Vagina (tissue), 2 donors: ENCODE results near the gene PRPF6. TPM values are rescaled to one million over a fixed set of nuclear protein-coding genes. Genes with fewer than 3 reads are reported as not detected.

Source experiments
- DNase-seq, 2 donors: peaks; one replicate each; pipeline ENCODE4 v3.0.0-alpha.2; 2017; ENCODE audit errors: extremely low spot score in 2 of 2
- H3K27ac ChIP-seq: fragments of 200-600 bp; sonication (generic); one replicate; pipeline ENCODE4 v1.5.1; 2019
- H3K27me3 ChIP-seq: fragments of 200-600 bp; sonication (generic); one replicate; pipeline ENCODE4 v1.5.1; 2019
- H3K36me3 ChIP-seq, 2 donors: fragments of 200-600 bp; sonication (generic); one replicate each; pipeline ENCODE4 v1.5.1; 2017 to 2019
- H3K4me1 ChIP-seq: fragments of 200-600 bp; sonication (generic); one replicate; pipeline ENCODE4 v1.5.1; 2019
- H3K4me3 ChIP-seq, 2 donors: fragments of 200-600 bp; sonication (generic); 1 replicate in 1 of 2; 2 replicates in 1 of 2; pipeline ENCODE4 v1.5.1; 2016 to 2019
- H3K9me3 ChIP-seq: fragments of 200-600 bp; sonication (generic); one replicate; pipeline ENCODE4 v1.5.1; 2019
- POLR2A ChIP-seq, 2 donors: fragments of 450-650 bp; IDR thresholded peaks; one replicate each; pipeline ENCODE4 v1.6.1; 2017; ENCODE audit warnings: antibody characterized with exemption in 2 of 2, mild to moderate bottlenecking in 2 of 2, moderate library complexity in 2 of 2
- POLR2AphosphoS5 ChIP-seq, 2 donors: sonication (generic); formaldehyde crosslinking; IDR thresholded peaks; one replicate each; pipeline ENCODE4 v1.9.0; 2017; ENCODE audit warnings: antibody characterized with exemption in 2 of 2, mild to moderate bottlenecking in 2 of 2, low read depth in 1 of 2; ENCODE audit not compliant: insufficient read depth in 1 of 2
- intact Hi-C: fragments of 100-400 bp; cut with DNase I; formaldehyde crosslinking; loops from one replicate; pipeline ENCODE4 v1.15.1; 2023
- total RNA-seq: library from RNA; depleted of rRNA; stranded (reverse); fragments of >200 nt; gene quantifications from one replicate; pipeline ENCODE4 v1.2.3, GENCODE V29; 2016
- TF ChIP-seq, protein P1 (sequence below), 3 experiments: fragments of 450-650 bp in 2 of 3; fragments of 200-600 bp in 1 of 3; sonication (generic) in 1 of 3; IDR thresholded peaks; one replicate each; pipeline ENCODE4 v1.5.1; 2017 to 2019; ENCODE audit warnings: antibody characterized with exemption in 3 of 3, mild to moderate bottlenecking in 2 of 3, moderate library complexity in 2 of 3

PRPF6 gene
- total RNA-seq, 1 donor from 2014 or later, result 50.6 TPM

- no peaks in the 10 kb centered on the region for H3K9me3 ChIP-seq
- H3K4me3 ChIP-seq, result no peak overlapping the region
- intact Hi-C loops, result no loop called here
- no peaks in the 10 kb centered on the region for H3K36me3 ChIP-seq
- no peak overlapping the region for H3K27ac ChIP-seq
- H3K27me3 ChIP-seq, result no peaks in the 10 kb centered on the region
- DNase-seq, result no peak
- TF ChIP-seq POLR2A (IDR thresholded peaks at IDR 0.05) (no peak), POLR2AphosphoS5 (IDR thresholded peaks at IDR 0.05; ENCODE audit: insufficient read depth in 1 of 2, low read depth in 1 of 2) (no peak)
- TF ChIP-seq, protein P1, sequence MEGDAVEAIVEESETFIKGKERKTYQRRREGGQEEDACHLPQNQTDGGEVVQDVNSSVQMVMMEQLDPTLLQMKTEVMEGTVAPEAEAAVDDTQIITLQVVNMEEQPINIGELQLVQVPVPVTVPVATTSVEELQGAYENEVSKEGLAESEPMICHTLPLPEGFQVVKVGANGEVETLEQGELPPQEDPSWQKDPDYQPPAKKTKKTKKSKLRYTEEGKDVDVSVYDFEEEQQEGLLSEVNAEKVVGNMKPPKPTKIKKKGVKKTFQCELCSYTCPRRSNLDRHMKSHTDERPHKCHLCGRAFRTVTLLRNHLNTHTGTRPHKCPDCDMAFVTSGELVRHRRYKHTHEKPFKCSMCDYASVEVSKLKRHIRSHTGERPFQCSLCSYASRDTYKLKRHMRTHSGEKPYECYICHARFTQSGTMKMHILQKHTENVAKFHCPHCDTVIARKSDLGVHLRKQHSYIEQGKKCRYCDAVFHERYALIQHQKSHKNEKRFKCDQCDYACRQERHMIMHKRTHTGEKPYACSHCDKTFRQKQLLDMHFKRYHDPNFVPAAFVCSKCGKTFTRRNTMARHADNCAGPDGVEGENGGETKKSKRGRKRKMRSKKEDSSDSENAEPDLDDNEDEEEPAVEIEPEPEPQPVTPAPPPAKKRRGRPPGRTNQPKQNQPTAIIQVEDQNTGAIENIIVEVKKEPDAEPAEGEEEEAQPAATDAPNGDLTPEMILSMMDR (IDR thresholded peaks at IDR 0.05), result no peak
- peaks cover 54% of the 10 kb centered on the region for H3K4me1 ChIP-seq
Observed at GRCh38 chr20:63976980-63977738, 3.8 kb upstream of the PRPF6 start.

DNA sequence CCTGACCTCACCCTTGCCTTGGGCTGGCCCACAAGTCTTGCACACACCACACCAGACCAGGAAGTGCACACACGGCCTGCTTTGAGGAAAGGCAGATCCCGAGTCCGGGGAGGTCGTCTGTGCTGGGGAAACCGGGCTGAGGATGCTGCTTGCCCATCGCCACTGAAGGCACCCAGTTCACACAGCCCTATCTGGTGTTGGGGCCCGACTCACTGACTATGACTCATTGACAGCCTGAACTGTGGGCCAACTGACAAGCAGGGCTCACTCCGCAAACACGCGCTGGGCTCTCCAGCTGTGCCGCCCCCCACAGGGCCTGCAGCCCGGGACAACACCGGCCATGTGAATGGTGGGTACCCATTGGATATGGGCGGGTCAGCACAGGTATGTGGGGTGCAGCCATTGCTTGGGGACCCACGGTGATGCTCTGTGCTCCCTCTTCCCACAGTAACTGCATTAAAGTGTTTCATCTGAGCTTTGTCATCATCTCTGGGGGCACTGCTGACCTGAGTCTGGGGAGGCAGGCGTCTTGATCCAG lies 3.1 kb upstream of the PRPF6 start:
- no peak for DNase-seq
- intact Hi-C loops, result no loop called here
- H3K27me3 ChIP-seq, result no peaks in the 10 kb centered on the region
- no peak overlapping the region for H3K4me3 ChIP-seq
- H3K27ac ChIP-seq, result no peak overlapping the region
- no peaks in the 10 kb centered on the region for H3K36me3 ChIP-seq
- H3K9me3 ChIP-seq, result no peaks in the 10 kb centered on the region
- TF ChIP-seq, protein P1 (IDR thresholded peaks at IDR 0.05), result no peak
- TF ChIP-seq POLR2AphosphoS5 (IDR thresholded peaks at IDR 0.05; ENCODE audit: insufficient read depth in 1 of 2, low read depth in 1 of 2) (no peak), POLR2A (IDR thresholded peaks at IDR 0.05) (no peak)
- H3K4me1 ChIP-seq, result peaks cover 59% of the 10 kb centered on the region

- Histone ChIP-seq H3K27ac (peak overlapping the region; percentile 65), H3K9me3 (no peaks in the 10 kb centered on the region), H3K36me3 (no peaks in the 10 kb centered on the region), H3K4me1 (peaks cover 62% of the 10 kb centered on the region), H3K4me3 (peak overlapping the region; percentile 44 to 56), H3K27me3 (no peaks in the 10 kb centered on the region)
- intact Hi-C loops, result no loop called here
- no peak for DNase-seq
- TF ChIP-seq POLR2AphosphoS5 (IDR thresholded peaks at IDR 0.05; ENCODE audit: insufficient read depth in 1 of 2, low read depth in 1 of 2) (peak; percentile 18 to 56), POLR2A (IDR thresholded peaks at IDR 0.05) (no peak)
- TF ChIP-seq, protein P1 (IDR thresholded peaks at IDR 0.05), result no peak
Observed at GRCh38 chr20:63978319-63979228, 2.4 kb upstream of the PRPF6 start.

- Histone ChIP-seq H3K27me3 (no peaks in the 10 kb centered on the region), H3K36me3 (peaks cover 0 to 3% of the 10 kb centered on the region in 2 donors), H3K4me3 (peak overlapping the region; percentile 44 to 56), H3K27ac (peak overlapping the region; percentile 65), H3K4me1 (peaks cover 57% of the 10 kb centered on the region), H3K9me3 (no peaks in the 10 kb centered on the region)
- intact Hi-C loops, result no loop called here
- DNase-seq, result no peak
- TF ChIP-seq POLR2A (IDR thresholded peaks at IDR 0.05) (no peak), POLR2AphosphoS5 (IDR thresholded peaks at IDR 0.05; ENCODE audit: insufficient read depth in 1 of 2, low read depth in 1 of 2) (no peak)
- TF ChIP-seq, protein P1 (IDR thresholded peaks at IDR 0.05), result no peak
Observed at GRCh38 chr20:63979229-63979556, 1.7 kb upstream of the PRPF6 start.
